HL-60 (cell line): Measurements from ENCODE around the gene CDH23.

ENCODE experiments used
- POLR2AphosphoS5 ChIP-seq: IDR thresholded peaks from 2 replicates; pipeline ENCODE4 v1.6.1; 2012; ENCODE audit warnings: low read depth
- REST ChIP-seq: IDR thresholded peaks from 2 replicates; pipeline ENCODE4 v1.6.1; 2012; ENCODE audit warnings: low read depth; ENCODE audit not compliant: insufficient replicate concordance
- SPI1 ChIP-seq: IDR thresholded peaks from 2 replicates; pipeline ENCODE4 v1.6.1; 2012; ENCODE audit warnings: low read depth, mild to moderate bottlenecking, borderline replicate concordance
- TF ChIP-seq, protein P1 (sequence below): IDR thresholded peaks from one replicate; pipeline ENCODE4 v1.5.1; 2011; ENCODE audit warnings: low read length, control low read depth, inconsistent platforms; ENCODE audit not compliant: insufficient read depth

DNA sequence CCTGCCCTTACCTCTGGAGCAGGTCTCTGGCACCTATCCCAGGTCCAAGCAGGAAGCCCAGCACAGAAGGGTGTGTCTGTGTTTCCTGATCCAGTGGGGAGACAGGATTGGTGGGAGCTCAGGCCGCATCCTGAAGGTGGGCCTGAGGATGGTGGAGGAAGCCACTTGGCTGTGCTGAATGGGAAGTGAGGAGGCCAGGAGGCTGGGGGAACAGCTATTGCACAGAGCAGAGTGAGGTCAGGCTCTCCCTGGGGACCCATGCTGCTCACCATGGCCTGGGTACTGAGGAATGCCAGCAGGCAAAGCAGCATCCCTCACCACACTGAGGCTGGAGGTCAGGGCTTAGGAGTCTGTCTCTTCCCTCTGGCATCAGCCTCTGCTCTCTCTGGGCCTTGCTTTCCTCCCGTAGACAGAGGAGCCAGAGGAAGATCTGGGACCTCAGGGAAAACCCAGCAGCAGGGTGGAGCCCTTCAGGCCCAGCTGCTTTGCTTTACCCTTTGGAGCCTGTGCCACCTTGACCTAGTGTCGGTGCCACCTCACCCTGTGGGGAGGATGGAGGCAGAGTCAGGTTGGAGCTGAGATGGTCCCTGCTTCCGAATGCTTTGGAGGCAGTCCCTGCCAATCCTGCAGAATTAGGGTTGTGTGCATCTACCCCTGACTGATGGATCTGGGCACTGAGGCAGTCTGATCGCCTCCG lies 39.0 kb downstream of the CDH23 start:
- TF ChIP-seq, protein P1, sequence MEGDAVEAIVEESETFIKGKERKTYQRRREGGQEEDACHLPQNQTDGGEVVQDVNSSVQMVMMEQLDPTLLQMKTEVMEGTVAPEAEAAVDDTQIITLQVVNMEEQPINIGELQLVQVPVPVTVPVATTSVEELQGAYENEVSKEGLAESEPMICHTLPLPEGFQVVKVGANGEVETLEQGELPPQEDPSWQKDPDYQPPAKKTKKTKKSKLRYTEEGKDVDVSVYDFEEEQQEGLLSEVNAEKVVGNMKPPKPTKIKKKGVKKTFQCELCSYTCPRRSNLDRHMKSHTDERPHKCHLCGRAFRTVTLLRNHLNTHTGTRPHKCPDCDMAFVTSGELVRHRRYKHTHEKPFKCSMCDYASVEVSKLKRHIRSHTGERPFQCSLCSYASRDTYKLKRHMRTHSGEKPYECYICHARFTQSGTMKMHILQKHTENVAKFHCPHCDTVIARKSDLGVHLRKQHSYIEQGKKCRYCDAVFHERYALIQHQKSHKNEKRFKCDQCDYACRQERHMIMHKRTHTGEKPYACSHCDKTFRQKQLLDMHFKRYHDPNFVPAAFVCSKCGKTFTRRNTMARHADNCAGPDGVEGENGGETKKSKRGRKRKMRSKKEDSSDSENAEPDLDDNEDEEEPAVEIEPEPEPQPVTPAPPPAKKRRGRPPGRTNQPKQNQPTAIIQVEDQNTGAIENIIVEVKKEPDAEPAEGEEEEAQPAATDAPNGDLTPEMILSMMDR: no peak
- no peak for TF ChIP-seq REST
- no peak for TF ChIP-seq POLR2AphosphoS5
- no peak for TF ChIP-seq SPI1
